Measurements from ENCODE around the gene IQUB.
"Not testable (repeated sequence)": the region's sequence is repeated elsewhere in the genome, so short reads cannot be mapped to it uniquely, and the experiment has no call there.

Gene IQUB

DNA sequence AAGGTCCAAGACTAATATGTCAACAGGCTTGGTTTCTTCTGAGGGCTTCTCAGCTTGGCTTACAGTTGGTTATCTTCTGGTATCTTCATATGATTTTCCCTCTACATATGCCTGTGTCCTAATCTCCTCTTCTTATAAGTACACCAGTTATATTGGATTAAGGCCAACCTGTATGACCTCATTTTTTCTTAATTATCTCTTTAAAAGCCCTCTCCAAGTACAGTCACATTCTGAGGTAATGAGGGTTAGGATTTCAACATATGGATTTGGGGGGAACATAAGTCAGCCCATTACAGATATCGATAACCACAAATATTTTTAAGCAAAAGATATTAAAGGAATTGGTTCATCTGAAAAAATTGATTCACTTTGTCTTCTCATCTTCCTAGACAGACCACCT, 49.2 kb downstream of the IQUB start:
- no peak for DNase-seq

- DNase-seq = no peak
Observed at GRCh38 chr7:123484199-123484598, 50.2 kb downstream of the IQUB start.

- no peak for DNase-seq
Observed at GRCh38 chr7:123480107-123480506, 54.3 kb downstream of the IQUB start.

DNA sequence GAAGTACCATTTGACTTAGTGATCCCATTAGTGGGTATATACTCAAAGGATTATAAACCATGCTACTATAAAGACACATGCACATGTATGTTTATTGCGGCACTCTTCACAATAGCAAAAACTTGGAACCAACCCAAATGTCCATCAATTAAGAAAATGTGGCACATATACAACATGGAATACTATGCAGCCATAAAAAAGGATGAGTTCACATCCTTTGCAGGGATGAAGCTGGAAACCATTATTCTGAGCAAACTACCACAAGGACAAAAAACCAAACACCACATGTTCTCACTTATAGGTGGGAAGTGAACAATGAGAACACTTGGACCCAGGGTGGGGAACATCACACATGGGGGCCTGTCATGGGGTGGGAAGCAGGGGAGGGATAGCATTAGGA, 56.3 kb downstream of the IQUB start:
- DNase-seq = not testable (repeated sequence)

DNA sequence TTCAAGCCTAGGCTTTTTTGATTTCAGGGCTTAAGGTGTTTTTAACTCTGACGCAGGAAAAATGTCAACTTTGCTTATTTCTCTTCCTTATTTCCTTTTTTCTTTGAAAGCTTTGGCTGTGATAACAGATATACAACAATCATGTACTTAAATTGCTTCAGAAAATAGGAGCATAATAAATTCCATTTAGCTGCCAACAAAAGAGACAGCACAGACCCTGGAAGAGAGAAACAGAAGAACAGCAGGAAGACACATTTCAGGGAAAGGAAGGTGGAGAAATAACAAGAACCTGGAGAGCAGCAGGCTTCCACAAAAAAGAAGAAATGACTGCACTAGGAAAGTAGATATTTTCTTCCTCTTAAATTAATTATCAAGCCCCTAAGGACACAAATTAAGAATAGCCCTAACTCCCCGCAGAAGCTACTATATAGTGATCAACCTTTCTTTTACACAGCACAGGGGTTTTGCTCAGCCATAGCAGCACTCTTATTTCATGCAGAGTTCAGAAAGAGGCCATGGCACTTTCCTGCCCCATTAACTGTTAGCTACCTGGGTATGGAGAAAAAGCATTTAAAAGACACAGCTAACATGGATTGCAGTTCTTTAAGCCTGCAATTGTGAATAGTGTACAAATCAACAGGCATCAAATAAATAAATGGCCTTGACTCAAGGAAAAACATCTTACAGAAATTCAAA, 61.5 kb downstream of the IQUB start:
- DNase-seq = no peak

DNA sequence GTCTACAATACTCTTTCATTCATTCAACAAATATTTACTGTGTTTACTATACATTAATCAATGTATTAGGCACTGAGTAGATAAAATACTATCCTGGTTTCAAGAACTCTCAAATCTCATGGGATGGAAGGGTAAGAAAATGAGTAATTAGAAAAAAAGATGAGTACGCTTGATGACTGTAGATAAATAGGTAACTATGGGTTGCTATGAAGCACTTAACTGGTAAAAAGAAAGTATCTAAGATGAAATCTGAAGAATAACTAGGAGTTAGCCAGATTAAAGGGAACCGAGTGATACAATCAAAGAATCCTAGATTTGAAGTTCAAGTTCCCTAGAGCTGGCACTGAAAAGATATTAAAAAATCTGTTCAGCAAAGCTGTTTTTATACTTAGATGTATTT, 62.1 kb downstream of the IQUB start:
- DNase-seq = no peak

- DNase-seq = no peak
Observed at GRCh38 chr7:123468303-123468702, 66.1 kb downstream of the IQUB start.

- DNase-seq = no peak
Observed at GRCh38 chr7:123463890-123464289, 70.5 kb downstream of the IQUB start.

- no peak for DNase-seq
Observed at GRCh38 chr7:123460616-123461015, 73.8 kb downstream of the IQUB start.

GRCh38 chr7:123455965-123456470, 78.4 kb downstream of the IQUB start:
- DNase-seq = no peak

DNA sequence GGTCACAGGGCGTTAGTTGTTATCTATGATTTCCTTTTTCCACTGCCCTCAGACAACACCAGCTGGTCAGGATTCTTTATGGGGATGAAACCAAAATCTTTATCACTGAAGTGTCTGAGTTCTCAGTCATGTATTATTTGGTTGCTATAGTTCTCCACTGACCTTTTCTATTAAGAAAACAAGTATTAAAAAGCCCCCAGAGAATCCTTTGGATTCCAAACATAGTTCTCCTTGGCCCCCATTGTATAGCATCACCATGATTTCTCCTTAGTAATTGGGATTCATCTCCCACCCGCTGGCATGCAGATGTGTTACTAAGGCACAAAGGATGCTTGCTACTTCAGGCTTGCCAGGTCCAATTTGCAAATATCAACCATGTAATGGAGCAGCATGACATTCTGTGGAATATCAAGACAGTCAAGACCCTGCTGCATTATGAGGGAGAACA, 94.3 kb downstream of the IQUB start:
- no peak for DNase-seq

DNA sequence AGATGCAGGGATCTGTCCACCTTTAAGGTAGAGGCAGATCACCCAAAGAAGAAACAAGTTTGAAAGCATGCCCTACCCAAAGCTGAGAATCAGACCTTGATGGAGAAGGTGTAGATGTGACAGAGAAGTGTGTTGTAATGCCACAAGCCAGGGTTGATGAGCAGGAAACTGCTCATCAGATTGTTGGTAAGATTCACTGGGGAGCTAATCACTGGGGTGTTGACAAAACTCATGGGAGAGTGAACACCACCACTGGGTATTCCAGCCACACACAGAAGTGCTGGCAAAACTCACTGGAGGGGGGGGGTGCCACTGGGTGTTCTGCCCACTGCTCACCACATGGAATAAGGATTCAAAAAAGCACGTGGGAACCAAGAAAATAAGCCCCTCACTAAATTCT, 95.2 kb downstream of the IQUB start:
- DNase-seq = no peak

DNA sequence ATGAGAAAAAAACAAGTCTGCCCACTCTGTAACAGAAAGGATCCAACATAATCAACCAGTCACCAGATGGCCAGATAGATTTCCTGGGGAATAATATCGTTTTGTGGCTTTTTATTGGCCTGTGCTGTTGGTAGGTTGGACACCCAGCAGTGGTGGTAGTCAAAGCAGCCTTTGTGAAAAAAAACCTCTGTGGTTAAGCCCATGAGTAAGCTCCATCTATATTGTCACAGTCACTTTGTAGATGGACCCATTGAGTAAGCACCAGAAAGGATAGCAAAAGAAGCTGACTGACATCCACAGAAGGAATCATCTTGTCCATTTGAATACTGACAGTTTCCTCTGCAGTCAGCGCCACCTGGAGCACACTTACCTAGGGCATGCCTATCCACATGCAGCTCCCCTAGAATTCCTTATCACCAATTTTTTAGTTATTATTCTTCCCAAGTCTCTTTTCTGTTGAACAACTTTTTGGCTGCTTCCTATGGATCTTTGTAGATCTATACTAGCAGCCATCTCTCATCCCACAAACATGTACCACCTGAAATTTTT, 96.9 kb downstream of the IQUB start:
- DNase-seq = no peak

DNA sequence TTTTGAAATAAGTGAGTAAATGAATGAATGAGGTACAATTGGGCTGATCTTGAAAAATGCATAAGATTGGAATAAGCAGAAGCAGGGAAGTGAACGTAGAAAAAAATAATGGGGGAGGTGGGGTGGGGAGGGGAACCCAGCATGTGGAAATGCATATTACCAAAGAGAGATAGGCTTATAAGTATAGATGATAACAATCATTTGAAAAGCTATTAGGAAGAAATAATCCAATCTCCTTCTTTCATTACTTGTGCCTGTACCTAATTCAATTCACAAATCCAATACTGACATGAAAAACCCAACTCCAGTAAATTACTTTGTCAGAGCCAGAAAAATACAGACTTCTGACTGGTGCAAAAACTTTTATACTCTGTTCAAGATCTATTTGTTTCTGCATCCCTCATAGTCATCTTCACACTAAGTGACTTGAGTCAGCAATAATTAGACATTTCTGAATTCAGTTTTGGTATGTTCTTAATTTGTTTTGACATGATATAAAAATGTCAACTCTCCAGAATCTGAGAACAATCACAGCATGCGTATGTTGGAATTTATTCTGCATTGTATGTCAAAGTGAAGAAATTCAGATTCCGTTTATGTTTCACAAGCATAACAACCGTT, 99.2 kb downstream of the IQUB start:
- DNase-seq = no peak

DNA sequence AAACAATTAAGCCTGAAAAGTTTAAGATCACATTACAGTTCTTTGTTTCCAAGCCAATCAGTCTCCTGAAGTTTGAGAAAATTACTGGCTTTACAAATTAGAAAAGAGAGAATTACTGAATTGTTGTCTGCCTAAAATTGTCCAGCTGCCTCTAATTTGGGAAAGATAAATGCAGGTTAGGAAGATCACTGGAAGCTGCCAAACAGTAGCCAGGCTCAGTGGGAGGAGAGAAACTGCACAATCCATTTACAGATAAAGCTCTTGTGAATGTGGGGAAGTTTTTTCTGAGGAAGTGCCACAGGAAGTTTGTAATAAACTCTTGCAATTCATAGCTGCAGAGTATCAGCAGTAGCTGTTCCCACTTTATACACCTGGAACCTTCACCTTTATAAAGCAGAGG, 100.7 kb downstream of the IQUB start:
- no peak for DNase-seq

- no peak for DNase-seq
Observed at GRCh38 chr7:123432601-123433000, 101.8 kb downstream of the IQUB start.

DNA sequence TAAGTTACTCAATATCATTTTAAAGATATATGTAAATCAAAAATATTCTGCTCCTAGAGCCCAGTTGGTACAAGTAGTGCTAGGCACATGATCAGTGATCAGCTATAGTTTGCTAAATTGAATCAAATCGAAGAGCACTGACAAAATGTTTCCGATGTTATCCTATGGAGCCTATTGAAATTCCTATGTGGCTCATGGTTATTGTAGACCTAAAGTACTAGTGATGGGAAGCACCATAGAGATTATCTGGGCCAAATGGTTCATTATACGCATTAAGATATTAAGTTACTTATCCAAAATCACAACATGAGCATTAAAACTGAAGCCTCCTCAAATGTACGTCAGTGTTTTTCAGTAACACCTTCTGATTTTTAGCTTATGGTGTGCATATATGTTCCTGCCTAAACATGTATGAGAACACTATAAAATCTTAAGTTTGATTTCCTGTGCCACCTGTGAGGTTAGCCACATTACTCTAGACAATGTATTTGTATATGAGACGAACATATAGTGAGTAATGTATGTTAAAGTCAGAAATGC, 103.2 kb downstream of the IQUB start:
- no peak for DNase-seq

GRCh38 chr7:123425246-123425645, 109.1 kb downstream of the IQUB start:
- DNase-seq = no peak

DNA sequence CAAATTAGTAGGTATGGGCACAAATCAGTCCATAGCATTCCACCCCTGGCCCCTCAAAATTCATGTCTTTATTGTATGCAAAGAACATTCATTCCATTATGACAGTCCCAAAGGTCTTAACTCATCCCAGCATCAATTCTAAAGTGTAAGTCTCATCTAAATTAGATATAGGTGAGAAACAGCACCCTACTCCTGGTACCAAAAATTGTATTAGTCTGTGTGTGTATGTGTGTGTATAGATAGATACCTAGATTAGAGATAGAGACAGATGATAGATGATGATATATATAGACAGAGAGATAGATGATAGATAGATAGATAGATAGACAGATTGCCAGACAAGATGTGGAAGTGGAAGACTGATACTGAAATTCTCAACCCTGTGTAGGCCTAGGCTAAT, 109.9 kb downstream of the IQUB start:
- DNase-seq = no peak

DNA sequence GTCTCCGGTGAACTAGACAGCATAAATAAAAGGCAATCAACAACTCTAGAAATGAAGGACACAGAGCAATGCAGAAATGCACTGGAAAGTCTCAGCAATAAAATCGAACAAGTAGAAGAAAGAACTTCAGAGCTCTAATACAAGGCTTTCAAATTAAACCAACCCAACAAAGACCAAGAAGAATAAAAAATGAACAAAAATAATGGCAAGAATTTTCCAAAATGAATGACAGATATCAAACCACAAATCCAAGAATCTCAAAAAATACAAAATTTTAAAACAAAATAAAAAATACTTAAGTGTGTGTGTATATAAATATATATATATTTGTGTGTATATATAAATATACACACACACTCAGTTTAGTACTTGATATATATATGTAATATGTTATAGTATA, 110.8 kb downstream of the IQUB start:
- DNase-seq = no peak

GRCh38 chr7:123417580-123417979, 116.8 kb downstream of the IQUB start:
- DNase-seq = no peak

DNA sequence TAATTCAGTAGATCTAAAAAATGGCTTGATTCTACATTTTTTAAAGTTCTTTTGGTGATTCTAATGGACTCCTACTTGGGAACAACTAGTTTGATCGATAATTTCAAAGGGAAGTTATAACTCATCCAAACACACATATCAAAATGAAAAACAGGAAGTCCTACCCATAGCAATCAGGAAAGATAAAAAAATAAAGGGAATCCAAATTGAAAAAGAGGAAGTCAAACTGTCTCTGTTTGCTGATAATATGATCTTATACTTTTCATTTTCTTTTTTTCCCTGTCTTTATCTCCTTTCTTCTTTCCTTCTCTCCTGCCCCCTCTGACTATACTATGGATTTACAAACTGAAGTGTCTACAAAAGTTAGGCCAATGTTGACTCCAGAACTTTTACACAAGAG, 118.8 kb downstream of the IQUB start:
- DNase-seq = no peak

DNA sequence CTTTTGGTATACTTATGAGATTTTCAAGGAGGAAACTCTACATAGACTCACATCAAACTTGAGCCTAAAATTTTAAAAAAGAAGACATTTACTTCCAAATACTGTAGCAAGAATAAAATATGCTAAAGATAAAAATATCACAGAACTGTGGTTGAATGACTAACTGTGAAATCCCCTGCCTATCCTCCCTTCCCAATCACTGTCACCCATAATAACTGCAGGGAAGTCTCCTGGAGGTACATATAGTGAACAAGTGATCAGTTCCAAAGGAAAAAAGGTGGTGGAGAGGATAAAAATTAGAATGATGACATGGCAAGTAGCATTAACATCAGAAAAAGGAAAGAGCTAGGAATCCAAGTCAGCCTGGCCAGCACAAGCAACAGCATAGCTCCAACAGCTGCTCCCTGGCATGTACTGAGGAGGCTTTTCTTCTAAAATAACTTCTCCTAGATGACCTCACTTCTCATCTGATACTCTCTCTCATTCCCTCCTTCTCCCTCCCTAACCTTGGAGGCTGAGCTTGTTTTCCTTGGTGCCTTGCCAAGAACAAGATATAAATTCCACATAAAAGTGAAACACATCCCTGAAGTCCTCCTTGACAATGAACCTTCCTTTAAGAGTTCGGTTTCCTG, 124.0 kb downstream of the IQUB start:
- no peak for DNase-seq

DNA sequence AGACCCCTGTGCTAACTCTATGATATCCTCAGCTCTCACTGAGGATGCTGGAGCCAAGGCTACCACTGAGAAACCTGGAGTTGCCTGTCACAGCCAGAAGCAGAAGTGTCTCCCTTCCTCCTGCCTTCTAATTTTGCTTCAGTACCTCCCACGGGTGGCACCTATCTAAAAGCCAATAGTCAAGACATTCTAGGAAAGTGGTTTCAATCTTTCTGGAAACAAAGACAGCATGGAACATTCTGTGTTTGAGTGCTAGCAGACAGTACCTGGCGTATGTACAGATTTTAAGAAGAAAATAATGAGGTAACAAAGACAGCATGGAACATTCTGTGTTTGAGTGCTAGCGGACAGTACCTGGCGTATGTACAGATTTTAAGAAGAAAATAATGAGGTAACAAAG, 126.4 kb downstream of the IQUB start:
- not testable (repeated sequence) for DNase-seq

Data from CD4-positive, alpha-beta T cell treated with Interleukin-15 for 1 hour (primary cell).